SKM-1 treated with dmso at 0.1 percent for 144 hours (cell line): ENCODE data around the gene SNAPC2.
A peak's percentile ranks its signal among the peaks of the same experiment; 100 is the strongest.
"Not testable (repeated sequence)": the region's sequence is repeated elsewhere in the genome, so short reads cannot be mapped to it uniquely, and the experiment has no call there.

Experiments
- DNase-seq: peaks from one replicate; lab custom pipeline; 2025; ENCODE audit not compliant: unreplicated experiment; lab: John Stamatoyannopoulos, UW

Gene SNAPC2

GRCh38 chr19:7932930-7933300, 12.8 kb downstream of the SNAPC2 start:
- DNase-seq, result no peak

GRCh38 chr19:7933411-7933810, 13.3 kb downstream of the SNAPC2 start:
- no peak for DNase-seq

- no peak for DNase-seq
These were observed 13.9 kb downstream of the SNAPC2 start for GRCh38 chr19:7933828-7934725.

- DNase-seq, result no peak
These were observed 14.6 kb downstream of the SNAPC2 start for GRCh38 chr19:7934766-7935165.

- DNase-seq, result no peak
These were observed 20.7 kb downstream of the SNAPC2 start for GRCh38 chr19:7940841-7941240.

- no peak for DNase-seq
These were observed 21.9 kb downstream of the SNAPC2 start for GRCh38 chr19:7941895-7942596.

GRCh38 chr19:7942981-7943443, 22.9 kb downstream of the SNAPC2 start:
- no peak for DNase-seq

- peak; percentile 99 for DNase-seq
These were observed 23.5 kb downstream of the SNAPC2 start, which contains the start of gene TIMM44 for GRCh38 chr19:7943444-7944176. Gene TIMM44 (minus strand): TSS chr19:7943666. CDS start chr19:7943651, 15 bp downstream.

GRCh38 chr19:7944177-7944761, 24.1 kb downstream of the SNAPC2 start:
- DNase-seq, result peak; percentile 77

GRCh38 chr19:7947939-7948338, 27.8 kb downstream of the SNAPC2 start:
- DNase-seq, result no peak

- peak; percentile 21 for DNase-seq
These were observed 32.9 kb downstream of the SNAPC2 start for GRCh38 chr19:7953060-7953459.

- DNase-seq, result no peak
These were observed 33.4 kb downstream of the SNAPC2 start for GRCh38 chr19:7953576-7953975.

GRCh38 chr19:7955696-7956095, 35.6 kb downstream of the SNAPC2 start:
- no peak for DNase-seq

GRCh38 chr19:7959211-7959610, 39.1 kb downstream of the SNAPC2 start:
- DNase-seq, result no peak

GRCh38 chr19:7961082-7961481, 40.9 kb downstream of the SNAPC2 start:
- DNase-seq, result not testable (repeated sequence)

- no peak for DNase-seq
These were observed 41.9 kb downstream of the SNAPC2 start for GRCh38 chr19:7961920-7962626.

GRCh38 chr19:7962644-7963268, 42.6 kb downstream of the SNAPC2 start:
- no peak for DNase-seq

- no peak for DNase-seq
These were observed 43.4 kb downstream of the SNAPC2 start for GRCh38 chr19:7963566-7963965.

GRCh38 chr19:7965259-7965841, 45.2 kb downstream of the SNAPC2 start:
- DNase-seq, result no peak
